M059J (cell line): ENCODE results near the gene COL19A1. TPM values are rescaled to one million over a fixed set of nuclear protein-coding genes. Genes with fewer than 3 reads are reported as not detected.
A peak's percentile ranks its signal among the peaks of the same experiment; 100 is the strongest.

Source experiments
- DNase-seq: peaks from one replicate; pipeline ENCODE4 v3.0.0-alpha.2; 2012; ENCODE audit warnings: low read depth
- total RNA-seq: library from RNA; depleted of rRNA; stranded (reverse); fragments of >200 nt; shearing (Covaris generic); gene quantifications from 2 replicates; pipeline ENCODE4 v1.2.3, GENCODE V29; 2014

The COL19A1 gene
- total RNA-seq, 1 experiment from 2014 or later, result not detected

- no peak for DNase-seq
Observed at GRCh38 chr6:70059039-70059719, 192.8 kb downstream of the COL19A1 start.

- no peak for DNase-seq
Observed at GRCh38 chr6:70060680-70061079, 194.3 kb downstream of the COL19A1 start.

- DNase-seq, result no peak
Observed at GRCh38 chr6:70061546-70061945, 195.2 kb downstream of the COL19A1 start.

GRCh38 chr6:70062010-70062409 is 195.7 kb downstream of the COL19A1 start:
- no peak for DNase-seq

GRCh38 chr6:70072540-70073179 is 206.3 kb downstream of the COL19A1 start:
- DNase-seq, result no peak

GRCh38 chr6:70073637-70074036 is 207.3 kb downstream of the COL19A1 start:
- no peak for DNase-seq

GRCh38 chr6:70079241-70079640 is 212.9 kb downstream of the COL19A1 start:
- no peak for DNase-seq

- DNase-seq, result no peak
Observed at GRCh38 chr6:70080443-70081070, 214.2 kb downstream of the COL19A1 start.

GRCh38 chr6:70082830-70083229 is 216.5 kb downstream of the COL19A1 start:
- no peak for DNase-seq

- no peak for DNase-seq
Observed at GRCh38 chr6:70086806-70087205, 220.4 kb downstream of the COL19A1 start.

GRCh38 chr6:70094156-70094555 is 227.8 kb downstream of the COL19A1 start:
- DNase-seq, result no peak

- no peak for DNase-seq
Observed at GRCh38 chr6:70099732-70100131, 233.4 kb downstream of the COL19A1 start.

GRCh38 chr6:70103798-70104197 is 237.4 kb downstream of the COL19A1 start:
- DNase-seq, result no peak

- DNase-seq, result peak; percentile 40
Observed at GRCh38 chr6:70107852-70108629, 241.7 kb downstream of the COL19A1 start.

GRCh38 chr6:70110126-70111022 is 244.0 kb downstream of the COL19A1 start:
- peak; percentile 5 for DNase-seq

- no peak for DNase-seq
Observed at GRCh38 chr6:70111737-70112136, 245.4 kb downstream of the COL19A1 start.

- no peak for DNase-seq
Observed at GRCh38 chr6:70112716-70113115, 246.4 kb downstream of the COL19A1 start.

GRCh38 chr6:70113171-70113570 is 246.8 kb downstream of the COL19A1 start:
- no peak for DNase-seq

- DNase-seq, result no peak
Observed at GRCh38 chr6:70118670-70119069, 252.3 kb downstream of the COL19A1 start.

GRCh38 chr6:70119218-70119835 is 253.0 kb downstream of the COL19A1 start:
- no peak for DNase-seq

GRCh38 chr6:70124443-70124842 is 258.1 kb downstream of the COL19A1 start:
- DNase-seq, result no peak
